IPS-20b (cell line): ENCODE measurements around the gene FRY.

Experiments used
- H3K27ac ChIP-seq: one replicate; pipeline ENCODE4 v1.5.1; 2013; ENCODE audit warnings: low read length
- H3K27me3 ChIP-seq: 2 replicates; pipeline ENCODE4 v1.6.1; 2013; ENCODE audit warnings: mild to moderate bottlenecking, low read length, inconsistent platforms; ENCODE audit not compliant: insufficient read depth
- H3K36me3 ChIP-seq: 2 replicates; pipeline ENCODE4 v1.6.1; 2013; ENCODE audit warnings: low read depth, mild to moderate bottlenecking, inconsistent platforms, low read length, moderate library complexity; ENCODE audit not compliant: insufficient read depth
- H3K4me1 ChIP-seq: 2 replicates; pipeline ENCODE4 v1.6.1; 2013; ENCODE audit warnings: mild to moderate bottlenecking, control low read depth, inconsistent platforms, low read length, moderate library complexity; ENCODE audit not compliant: insufficient read depth
- H3K4me3 ChIP-seq: 2 replicates; pipeline ENCODE4 v1.5.1; 2013; ENCODE audit warnings: mild to moderate bottlenecking, low read length, inconsistent platforms
- H3K9ac ChIP-seq: 2 replicates; pipeline ENCODE4 v1.6.1; 2013; ENCODE audit warnings: low read depth, mild to moderate bottlenecking, inconsistent platforms, low read length, moderate library complexity
- H3K9me3 ChIP-seq: 2 replicates; pipeline ENCODE4 v1.6.1; 2013; ENCODE audit warnings: mild to moderate bottlenecking, low read depth, low read length, inconsistent platforms; ENCODE audit not compliant: insufficient read depth

Gene FRY

GRCh38 chr13:32277839-32278238 is 246.3 kb downstream of the FRY start:
- Histone ChIP-seq H3K4me1 (no peaks in the 10 kb centered on the region; the same call in 1 of the 2 replicates), H3K4me3 (no peak overlapping the region), H3K27ac (no peak overlapping the region), H3K27me3 (no peaks in the 10 kb centered on the region), H3K9me3 (no peaks in the 10 kb centered on the region), H3K9ac (no peak overlapping the region), H3K36me3 (no peaks in the 10 kb centered on the region)

- Histone ChIP-seq H3K9me3 (no peaks in the 10 kb centered on the region), H3K4me1 (no peaks in the 10 kb centered on the region; the same call in 1 of the 2 replicates), H3K4me3 (no peak overlapping the region), H3K36me3 (no peaks in the 10 kb centered on the region), H3K27ac (no peak overlapping the region), H3K9ac (no peak overlapping the region), H3K27me3 (no peaks in the 10 kb centered on the region)
These were observed 246.9 kb downstream of the FRY start for GRCh38 chr13:32278426-32278825.

- peaks cover 13% of the 10 kb centered on the region for H3K4me1 ChIP-seq
- no peaks in the 10 kb centered on the region for H3K9me3 ChIP-seq
- no peaks in the 10 kb centered on the region for H3K27me3 ChIP-seq
- H3K9ac ChIP-seq, result no peak overlapping the region
- H3K36me3 ChIP-seq, result no peaks in the 10 kb centered on the region
- no peak overlapping the region for H3K27ac ChIP-seq
- no peak overlapping the region for H3K4me3 ChIP-seq
These were observed 249.5 kb downstream of the FRY start for GRCh38 chr13:32281096-32281495.

GRCh38 chr13:32282096-32282711 is 250.6 kb downstream of the FRY start:
- no peaks in the 10 kb centered on the region for H3K9me3 ChIP-seq

GRCh38 chr13:32284927-32285632 is 253.5 kb downstream of the FRY start:
- Histone ChIP-seq H3K9ac (no peak overlapping the region), H3K9me3 (no peaks in the 10 kb centered on the region), H3K4me3 (no peak overlapping the region)

More at GRCh38 chr13:32282096-32282711, 250.6 kb downstream of the FRY start:
- Histone ChIP-seq H3K27ac (no peak overlapping the region), H3K4me3 (no peak overlapping the region), H3K36me3 (no peaks in the 10 kb centered on the region), H3K9ac (no peak overlapping the region), H3K27me3 (no peaks in the 10 kb centered on the region), H3K4me1 (peaks cover 13% of the 10 kb centered on the region)

GRCh38 chr13:32285633-32285965 is 254.0 kb downstream of the FRY start:
- no peaks in the 10 kb centered on the region for H3K9me3 ChIP-seq
- H3K27me3 ChIP-seq, result no peaks in the 10 kb centered on the region
- H3K9ac ChIP-seq, result no peak overlapping the region
- peaks cover 16% of the 10 kb centered on the region for H3K4me1 ChIP-seq
- H3K27ac ChIP-seq, result no peak overlapping the region
- H3K4me3 ChIP-seq, result no peak overlapping the region
- H3K36me3 ChIP-seq, result no peaks in the 10 kb centered on the region

More at GRCh38 chr13:32284927-32285632, 253.5 kb downstream of the FRY start:
- Histone ChIP-seq H3K27ac (no peak overlapping the region), H3K27me3 (no peaks in the 10 kb centered on the region), H3K4me1 (peaks cover 16% of the 10 kb centered on the region), H3K36me3 (no peaks in the 10 kb centered on the region)

GRCh38 chr13:32297206-32297605 is 265.6 kb downstream of the FRY start:
- no peaks in the 10 kb centered on the region; the same call in 1 of the 2 replicates for H3K4me1 ChIP-seq
- no peak overlapping the region for H3K4me3 ChIP-seq
- no peaks in the 10 kb centered on the region for H3K9me3 ChIP-seq
- no peak overlapping the region for H3K9ac ChIP-seq
- no peaks in the 10 kb centered on the region for H3K27me3 ChIP-seq
- H3K27ac ChIP-seq, result no peak overlapping the region
- no peaks in the 10 kb centered on the region for H3K36me3 ChIP-seq

- Histone ChIP-seq H3K4me1 (no peaks in the 10 kb centered on the region; the same call in 1 of the 2 replicates), H3K27me3 (no peaks in the 10 kb centered on the region), H3K9ac (no peak overlapping the region), H3K9me3 (no peaks in the 10 kb centered on the region), H3K27ac (no peak overlapping the region), H3K36me3 (no peaks in the 10 kb centered on the region), H3K4me3 (no peak overlapping the region)
These were observed 267.1 kb downstream of the FRY start for GRCh38 chr13:32298695-32299094.

GRCh38 chr13:32299893-32300292 is 268.3 kb downstream of the FRY start:
- Histone ChIP-seq H3K36me3 (no peaks in the 10 kb centered on the region), H3K27ac (no peak overlapping the region), H3K27me3 (no peaks in the 10 kb centered on the region), H3K4me1 (no peaks in the 10 kb centered on the region; the same call in 1 of the 2 replicates), H3K9ac (no peak overlapping the region), H3K4me3 (no peak overlapping the region), H3K9me3 (no peaks in the 10 kb centered on the region)

- no peaks in the 10 kb centered on the region; the same call in 1 of the 2 replicates for H3K4me1 ChIP-seq
- no peaks in the 10 kb centered on the region for H3K9me3 ChIP-seq
- no peak overlapping the region for H3K27ac ChIP-seq
- H3K4me3 ChIP-seq, result no peak overlapping the region
- H3K36me3 ChIP-seq, result no peaks in the 10 kb centered on the region
- no peaks in the 10 kb centered on the region for H3K27me3 ChIP-seq
- H3K9ac ChIP-seq, result no peak overlapping the region
These were observed 268.8 kb downstream of the FRY start for GRCh38 chr13:32300406-32300805.

GRCh38 chr13:32300920-32301319 is 269.3 kb downstream of the FRY start:
- Histone ChIP-seq H3K27ac (no peak overlapping the region), H3K4me3 (no peak overlapping the region), H3K27me3 (no peaks in the 10 kb centered on the region), H3K9me3 (no peaks in the 10 kb centered on the region), H3K36me3 (no peaks in the 10 kb centered on the region), H3K9ac (no peak overlapping the region), H3K4me1 (no peaks in the 10 kb centered on the region; the same call in 1 of the 2 replicates)

GRCh38 chr13:32302461-32302860 is 270.9 kb downstream of the FRY start:
- Histone ChIP-seq H3K9me3 (no peaks in the 10 kb centered on the region), H3K36me3 (no peaks in the 10 kb centered on the region), H3K4me1 (no peaks in the 10 kb centered on the region; the same call in 1 of the 2 replicates), H3K4me3 (no peak overlapping the region), H3K27me3 (no peaks in the 10 kb centered on the region), H3K27ac (no peak overlapping the region), H3K9ac (no peak overlapping the region)
